ENCODE measurements around the gene SPOUT1. TPM values are rescaled to one million over a fixed set of nuclear protein-coding genes. Genes with fewer than 3 reads are reported as not detected.
A peak's percentile ranks its signal among the peaks of the same experiment; 100 is the strongest.

SPOUT1 gene
- total RNA-seq, 4 donors from 2014 or later, result 9.6 to 26.0 (median 21.1) TPM

DNA sequence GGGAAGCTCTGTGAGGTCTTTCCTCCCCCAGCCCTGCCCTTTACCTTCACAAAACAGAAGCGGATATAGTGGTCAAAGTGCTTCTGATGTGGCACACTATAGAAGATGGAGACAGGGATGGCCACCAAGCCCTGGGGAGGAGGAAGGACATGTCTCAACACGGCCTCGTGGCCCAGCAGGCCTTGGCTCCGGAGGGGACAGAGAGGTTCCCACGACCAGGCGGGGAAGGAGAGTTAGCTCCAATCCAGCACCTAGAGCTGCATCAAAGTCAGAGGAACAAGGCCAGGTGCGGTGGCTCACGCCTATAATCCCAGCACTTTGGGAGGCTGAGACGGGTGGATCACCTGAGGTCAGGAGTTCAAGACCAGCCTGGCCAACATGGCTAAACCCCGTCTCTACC is 4.1 kb upstream of the SPOUT1 start:
- H3K9me3 ChIP-seq, result no peaks in the 10 kb centered on the region
- H3K4me1 ChIP-seq, result peaks cover 0 to 14% (median 4%) of the 10 kb centered on the region in 3 donors
- TF ChIP-seq EP300 (IDR thresholded peaks at IDR 0.05) (no peak), POLR2A (IDR thresholded peaks at IDR 0.05) (no peak), POLR2AphosphoS5 (IDR thresholded peaks at IDR 0.05) (no peak), CTCF (IDR thresholded peaks at IDR 0.05) (no peak)
- H3K4me3 ChIP-seq, result no peak overlapping the region
- 89% methylated on average over 8 of the region's 10 CpGs; no CpG with 5 or more reads in 1 of the 2 donors for WGBS, 2 donors (ENCODE audit: low coverage in 1 of 2)
- no peak for ATAC-seq
- H3K27ac ChIP-seq, result no peak overlapping the region
- H3K27me3 ChIP-seq, result no peaks in the 10 kb centered on the region
- H3K36me3 ChIP-seq, result peaks cover 0 to 41% of the 10 kb centered on the region in 2 donors

DNA sequence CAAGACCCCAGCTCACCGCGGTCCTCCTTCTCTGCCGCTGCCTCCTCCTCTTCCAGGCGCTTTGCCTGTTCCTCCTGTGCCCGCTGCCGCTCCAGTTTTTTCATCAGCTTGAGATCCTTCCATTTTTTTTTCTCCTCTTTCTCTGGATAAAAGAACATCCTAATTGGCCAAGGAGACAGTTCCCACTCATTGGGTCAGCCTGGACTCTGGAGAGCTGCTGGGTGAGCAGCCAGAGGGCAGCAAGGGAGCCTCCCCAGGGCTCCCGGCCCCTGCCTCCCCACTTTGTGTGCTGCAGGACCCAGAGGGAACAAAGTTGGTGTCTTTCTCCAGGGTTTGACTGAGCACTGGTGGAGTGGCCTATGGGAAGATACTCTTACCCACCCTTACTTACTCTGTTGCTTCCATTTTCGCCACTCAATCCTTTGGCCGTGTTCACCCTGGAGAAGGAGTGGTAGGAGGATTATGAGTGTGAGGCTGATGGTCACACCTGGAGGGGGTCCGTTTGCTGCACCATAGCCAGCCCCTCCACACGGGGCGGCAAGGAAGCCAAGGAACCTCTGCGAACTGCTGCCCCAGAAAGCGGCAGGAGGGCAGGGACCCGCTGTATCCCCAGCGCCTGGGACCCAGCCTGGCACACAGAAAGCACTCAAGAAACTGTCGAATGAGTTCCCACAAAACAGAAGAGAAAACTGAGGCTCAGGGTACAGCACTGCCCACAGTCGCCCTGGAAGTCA is 708 bp downstream of the SPOUT1 start:
- H3K27me3 ChIP-seq, result no peaks in the 10 kb centered on the region
- peaks cover 0 to 53% of the 10 kb centered on the region in 2 donors for H3K36me3 ChIP-seq
- peaks cover 0 to 26% (median 4%) of the 10 kb centered on the region in 3 donors for H3K4me1 ChIP-seq
- 32 to 78% methylated on average over 7 of the region's 18 CpGs for WGBS, 2 donors (ENCODE audit: low coverage in 1 of 2)
- TF ChIP-seq EP300 (IDR thresholded peaks at IDR 0.05), result no peak
- TF ChIP-seq CTCF (IDR thresholded peaks at IDR 0.05), result no peak
- TF ChIP-seq POLR2AphosphoS5 (IDR thresholded peaks at IDR 0.05), result no peak
- no peak for TF ChIP-seq POLR2A (IDR thresholded peaks at IDR 0.05)
- H3K4me3 ChIP-seq, result peak overlapping the region; percentile 55 to 89
- ATAC-seq, result no peak
- peak overlapping the region; percentile 26 to 90 (median 80) for H3K27ac ChIP-seq
- H3K9me3 ChIP-seq, result no peaks in the 10 kb centered on the region

- no peak for ATAC-seq
- H3K36me3 ChIP-seq, result peaks cover 0 to 55% of the 10 kb centered on the region in 2 donors
- H3K4me1 ChIP-seq, result peaks cover 0 to 26% (median 4%) of the 10 kb centered on the region in 3 donors
- no peak overlapping the region for H3K4me3 ChIP-seq
- no peaks in the 10 kb centered on the region for H3K9me3 ChIP-seq
- peak overlapping the region in 1 of 4 donors; percentile 82 for H3K27ac ChIP-seq
- no peak for TF ChIP-seq POLR2AphosphoS5 (IDR thresholded peaks at IDR 0.05)
- TF ChIP-seq CTCF (IDR thresholded peaks at IDR 0.05), result no peak
- no peak for TF ChIP-seq POLR2A (IDR thresholded peaks at IDR 0.05)
- TF ChIP-seq EP300 (IDR thresholded peaks at IDR 0.05), result no peak
- WGBS, 2 donors (ENCODE audit: low coverage in 1 of 2), result 82 to 100% methylated on average over 1 to 7 of the region's 8 CpGs
- no peaks in the 10 kb centered on the region for H3K27me3 ChIP-seq
Observed at GRCh38 chr9:128828267-128828666, 1.3 kb downstream of the SPOUT1 start.

- no peak for ATAC-seq
- H3K36me3 ChIP-seq, result peaks cover 0 to 71% of the 10 kb centered on the region in 2 donors
Observed at GRCh38 chr9:128825923-128826700, 3.5 kb downstream of the SPOUT1 start.

More at GRCh38 chr9:128825923-128826700, 3.5 kb downstream of the SPOUT1 start:
- peaks cover 0 to 26% (median 4%) of the 10 kb centered on the region in 3 donors for H3K4me1 ChIP-seq
- no peaks in the 10 kb centered on the region for H3K9me3 ChIP-seq
- no peaks in the 10 kb centered on the region for H3K27me3 ChIP-seq
- H3K4me3 ChIP-seq, result no peak overlapping the region
- TF ChIP-seq CTCF (IDR thresholded peaks at IDR 0.05), result no peak
- TF ChIP-seq POLR2AphosphoS5 (IDR thresholded peaks at IDR 0.05), result no peak
- TF ChIP-seq POLR2A (IDR thresholded peaks at IDR 0.05), result no peak
- TF ChIP-seq EP300 (IDR thresholded peaks at IDR 0.05), result no peak
- 96% methylated on average over 4 of the region's 22 CpGs; no CpG with 5 or more reads in 1 of the 2 donors for WGBS, 2 donors (ENCODE audit: low coverage in 1 of 2)
- no peak overlapping the region for H3K27ac ChIP-seq

Data from gastroesophageal sphincter (tissue), 4 donors.